KOPT-K1 (cell line): ENCODE data around the gene MOB3B.

Source experiments
- H3K27ac ChIP-seq: fragments of 200-600 bp; sonication (generic); 2 replicates; pipeline ENCODE4 v1.5.1; 2016; ENCODE audit warnings: antibody characterized with exemption, mild to moderate bottlenecking, low read depth, low read length; ENCODE audit not compliant: poor library complexity, severe bottlenecking
- H3K36me3 ChIP-seq: fragments of 200-600 bp; sonication (generic); 2 replicates; pipeline ENCODE4 v1.5.1; 2017; ENCODE audit warnings: antibody characterized with exemption, mild to moderate bottlenecking, low read length, moderate library complexity; ENCODE audit not compliant: insufficient read depth
- H3K9me3 ChIP-seq: fragments of 200-600 bp; sonication (generic); 2 replicates; pipeline ENCODE4 v1.5.1; 2017; ENCODE audit warnings: antibody characterized with exemption, low read length, mild to moderate bottlenecking; ENCODE audit not compliant: insufficient read depth, poor library complexity, severe bottlenecking

The MOB3B gene

DNA sequence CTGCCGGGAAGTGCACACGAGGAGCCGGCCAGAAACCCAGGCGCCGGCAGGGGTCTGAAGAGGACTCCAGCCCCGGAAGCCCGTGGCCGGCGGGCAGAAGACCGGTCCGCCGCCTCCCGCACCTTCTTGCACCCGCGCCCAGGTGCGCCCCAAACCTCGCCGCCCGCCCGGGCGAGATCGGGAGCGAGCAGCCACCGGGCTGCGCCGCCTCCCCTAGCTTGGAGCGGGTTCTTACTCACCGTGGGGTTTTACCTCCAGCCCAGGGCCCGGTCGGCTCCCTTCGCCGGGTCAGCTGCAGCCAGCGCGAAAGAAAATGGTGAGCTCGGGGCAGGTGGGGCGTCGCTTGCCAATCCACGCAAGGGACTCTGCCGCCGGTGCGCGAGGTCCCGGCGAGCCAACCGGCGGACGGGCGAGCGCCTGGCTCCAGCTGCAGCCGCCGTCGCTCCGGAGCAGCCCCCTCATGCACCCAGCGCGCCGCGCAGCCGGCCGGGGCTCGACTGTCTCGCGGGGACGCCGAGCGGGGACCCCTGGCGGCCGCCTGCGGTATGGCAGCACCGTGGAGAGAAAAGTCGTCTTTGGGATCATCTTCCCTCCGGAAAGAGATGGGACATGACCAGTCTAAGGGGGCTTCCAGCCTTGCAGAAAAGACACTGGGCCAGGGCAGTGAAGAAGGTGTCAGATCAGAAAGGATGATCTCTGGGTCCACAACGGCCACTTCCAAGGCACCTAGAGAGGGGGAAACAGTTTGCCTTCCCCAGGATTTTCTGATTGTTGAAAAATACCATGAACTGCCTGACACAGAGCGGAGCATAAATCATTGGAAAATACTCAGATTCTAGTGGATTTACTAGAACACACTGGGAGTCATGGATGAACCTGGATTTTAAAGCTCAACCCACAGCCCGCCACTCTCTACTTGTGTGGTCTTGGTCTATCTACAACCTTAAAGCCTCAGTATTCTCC lies at the start of gene MOB3B:
TSS of gene MOB3B (minus strand) at position 499 of the 963 bp plus-strand sequence. CDS start 74,264 bp downstream, outside the sequence.
- Histone ChIP-seq H3K27ac (no peak within 1 kb of the TSS), H3K36me3 (no peaks in the 10 kb centered on the region), H3K9me3 (no peaks in the 10 kb centered on the region)

DNA sequence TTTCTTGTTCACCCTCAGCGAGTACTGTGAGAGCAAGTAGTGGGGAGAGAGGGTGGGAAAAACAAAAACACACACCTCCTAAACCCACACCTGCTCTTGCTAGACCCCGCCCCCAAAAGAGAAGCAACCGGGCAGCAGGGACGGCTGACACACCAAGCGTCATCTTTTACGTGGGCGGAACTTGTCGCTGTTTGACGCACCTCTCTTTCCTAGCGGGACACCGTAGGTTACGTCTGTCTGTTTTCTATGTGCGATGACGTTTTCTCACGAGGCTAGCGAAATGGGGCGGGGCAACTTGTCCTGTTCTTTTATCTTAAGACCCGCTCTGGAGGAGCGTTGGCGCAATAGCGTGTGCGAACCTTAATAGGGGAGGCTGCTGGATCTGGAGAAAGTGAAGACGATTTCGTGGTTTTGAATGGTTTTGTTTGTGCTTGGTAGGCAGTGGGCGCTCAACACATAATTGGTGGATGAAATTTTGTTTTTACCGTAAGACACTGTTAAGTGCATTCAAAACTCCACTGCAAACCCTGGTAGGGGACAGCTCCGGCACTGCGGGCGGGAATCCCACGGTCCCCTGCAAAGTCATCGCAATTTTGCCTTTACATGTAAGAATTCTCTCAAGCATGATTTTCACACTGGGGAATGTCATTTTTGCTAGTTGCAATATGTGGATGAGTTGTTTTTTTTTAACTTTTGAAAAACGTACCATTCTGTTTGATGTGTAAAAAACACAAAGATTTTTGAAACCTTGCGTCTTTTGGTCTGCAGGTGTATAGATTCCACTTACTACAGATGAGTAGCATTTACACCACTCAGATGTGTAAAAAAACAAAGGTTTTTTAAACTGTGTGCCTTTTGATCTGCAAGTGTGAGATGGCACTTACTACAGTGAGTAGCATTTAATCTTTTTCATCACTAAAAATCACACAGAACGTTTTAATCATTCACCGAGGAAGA lies 44.3 kb upstream of the MOB3B start:
- H3K36me3 ChIP-seq = no peaks in the 10 kb centered on the region
- peaks cover 10% of the 10 kb centered on the region for H3K9me3 ChIP-seq
- peak overlapping the region; percentile 54 for H3K27ac ChIP-seq

DNA sequence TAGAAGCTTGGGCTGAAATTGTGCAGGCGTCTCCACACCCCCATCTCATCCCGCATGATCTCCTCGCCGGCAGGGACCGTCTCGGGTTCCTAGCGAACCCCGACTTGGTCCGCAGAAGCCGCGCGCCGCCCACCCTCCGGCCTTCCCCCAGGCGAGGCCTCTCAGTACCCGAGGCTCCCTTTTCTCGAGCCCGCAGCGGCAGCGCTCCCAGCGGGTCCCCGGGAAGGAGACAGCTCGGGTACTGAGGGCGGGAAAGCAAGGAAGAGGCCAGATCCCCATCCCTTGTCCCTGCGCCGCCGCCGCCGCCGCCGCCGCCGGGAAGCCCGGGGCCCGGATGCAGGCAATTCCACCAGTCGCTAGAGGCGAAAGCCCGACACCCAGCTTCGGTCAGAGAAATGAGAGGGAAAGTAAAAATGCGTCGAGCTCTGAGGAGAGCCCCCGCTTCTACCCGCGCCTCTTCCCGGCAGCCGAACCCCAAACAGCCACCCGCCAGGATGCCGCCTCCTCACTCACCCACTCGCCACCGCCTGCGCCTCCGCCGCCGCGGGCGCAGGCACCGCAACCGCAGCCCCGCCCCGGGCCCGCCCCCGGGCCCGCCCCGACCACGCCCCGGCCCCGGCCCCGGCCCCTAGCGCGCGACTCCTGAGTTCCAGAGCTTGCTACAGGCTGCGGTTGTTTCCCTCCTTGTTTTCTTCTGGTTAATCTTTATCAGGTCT lies 43.5 kb upstream of the MOB3B start, which contains the start of gene C9orf72:
TSS of gene C9orf72 (minus strand) at position 564 of the 716 bp plus-strand sequence. CDS start 6,361 bp downstream, outside the sequence.
- peaks cover 8% of the 10 kb centered on the region for H3K9me3 ChIP-seq
- H3K27ac ChIP-seq = peak within 1 kb of the TSS; percentile 54
- no peaks in the 10 kb centered on the region for H3K36me3 ChIP-seq

DNA sequence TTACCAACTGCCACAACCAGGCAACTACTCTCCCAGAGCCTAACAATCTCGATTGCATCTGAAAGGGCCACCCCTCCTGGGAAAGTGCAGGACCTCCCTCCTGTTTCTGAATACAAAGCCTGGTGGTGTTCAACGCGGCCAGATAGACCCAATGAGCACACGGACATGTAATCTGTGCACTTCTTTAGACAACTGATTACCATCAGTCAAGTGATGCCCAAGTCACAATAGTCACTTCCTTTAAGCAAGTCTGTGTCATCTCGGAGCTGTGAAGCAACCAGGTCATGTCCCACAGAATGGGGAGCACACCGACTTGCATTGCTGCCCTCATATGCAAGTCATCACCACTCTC lies 42.9 kb upstream of the MOB3B start:
- H3K36me3 ChIP-seq = no peaks in the 10 kb centered on the region
- H3K9me3 ChIP-seq = peaks cover 6% of the 10 kb centered on the region
- H3K27ac ChIP-seq = peak overlapping the region; percentile 54

DNA sequence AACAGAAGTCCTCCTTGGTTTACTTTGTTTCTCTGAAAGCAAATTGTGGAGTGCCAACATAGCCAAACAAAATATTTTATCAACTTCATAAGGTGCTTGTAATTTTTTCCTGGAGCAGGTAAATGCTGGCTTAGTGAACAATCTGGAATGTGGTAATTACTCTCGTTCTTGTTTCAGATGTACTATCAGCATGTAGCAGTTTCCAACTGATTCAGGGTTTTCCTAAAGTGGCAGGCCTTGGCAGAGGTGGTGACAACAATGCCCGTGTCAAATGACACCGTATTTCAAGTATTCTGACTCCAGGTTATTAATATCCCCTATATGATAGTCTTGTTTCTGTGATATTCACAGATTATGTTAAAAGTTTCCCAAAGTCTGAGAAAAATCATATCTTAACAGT lies 42.4 kb upstream of the MOB3B start:
- H3K9me3 ChIP-seq = peaks cover 6% of the 10 kb centered on the region
- no peak overlapping the region for H3K27ac ChIP-seq
- H3K36me3 ChIP-seq = no peaks in the 10 kb centered on the region

DNA sequence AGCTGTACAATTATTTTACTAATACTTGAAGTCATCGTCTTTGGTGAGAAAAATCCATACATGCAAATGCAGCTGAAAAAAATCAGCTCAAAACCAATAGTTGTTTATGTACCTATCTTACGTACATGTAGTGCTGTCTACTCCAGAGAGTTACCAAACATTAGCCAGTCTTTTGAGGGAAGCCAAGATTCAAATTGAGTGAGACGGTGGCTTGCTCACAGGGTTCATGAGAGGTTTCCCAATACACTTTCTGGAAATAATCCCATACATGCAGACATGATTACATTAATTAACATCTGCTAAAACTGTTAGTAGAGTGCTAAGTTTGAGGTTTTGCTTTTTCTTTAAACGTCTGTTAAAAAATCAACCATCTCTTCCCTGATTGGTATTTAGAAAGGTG lies 41.4 kb upstream of the MOB3B start:
- Histone ChIP-seq H3K27ac (no peak overlapping the region), H3K36me3 (no peaks in the 10 kb centered on the region), H3K9me3 (peaks cover 6% of the 10 kb centered on the region)

DNA sequence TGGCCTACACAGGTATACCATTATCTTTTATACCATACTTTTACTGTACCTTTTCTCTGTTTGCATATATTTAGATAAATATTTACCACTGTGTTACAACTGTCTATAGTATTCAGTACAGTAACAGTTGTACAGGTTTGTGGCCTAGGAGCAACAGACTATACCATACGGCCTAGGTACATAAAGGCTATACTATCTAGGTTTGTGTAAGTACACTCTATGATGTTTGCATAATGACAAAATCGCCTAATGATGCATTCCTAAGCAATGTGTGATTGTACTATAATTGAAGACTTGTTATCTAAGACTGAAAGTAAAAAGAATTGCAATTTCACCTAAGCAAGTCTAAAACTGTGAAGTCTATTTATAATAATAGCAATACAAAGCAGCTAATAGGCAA lies 39.8 kb upstream of the MOB3B start:
- Histone ChIP-seq H3K36me3 (no peaks in the 10 kb centered on the region), H3K9me3 (no peaks in the 10 kb centered on the region)

DNA sequence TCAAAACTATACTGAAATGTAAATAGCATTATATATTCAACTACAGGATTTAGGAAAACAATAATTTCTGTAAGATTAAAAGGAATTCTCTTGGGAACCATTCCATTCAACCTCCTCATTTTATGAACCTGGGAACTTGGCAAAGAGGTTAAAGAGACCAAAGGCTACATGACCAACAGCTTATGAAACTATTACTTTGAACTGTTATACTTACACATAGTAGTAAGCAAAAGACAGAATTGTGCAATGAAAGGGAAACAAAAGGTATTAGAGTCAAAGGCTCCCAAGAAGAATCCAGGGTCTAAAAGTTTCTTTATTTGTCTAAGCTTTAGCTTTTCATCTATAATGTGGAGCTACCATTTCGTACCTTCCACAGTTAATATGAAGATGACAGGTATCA lies 36.5 kb upstream of the MOB3B start:
- Histone ChIP-seq H3K9me3 (no peaks in the 10 kb centered on the region), H3K27ac (no peak overlapping the region), H3K36me3 (no peaks in the 10 kb centered on the region; the same call in 1 of the 2 replicates)

More for the DNA sequence above, 39.8 kb upstream of the MOB3B start:
- H3K27ac ChIP-seq = no peak overlapping the region

DNA sequence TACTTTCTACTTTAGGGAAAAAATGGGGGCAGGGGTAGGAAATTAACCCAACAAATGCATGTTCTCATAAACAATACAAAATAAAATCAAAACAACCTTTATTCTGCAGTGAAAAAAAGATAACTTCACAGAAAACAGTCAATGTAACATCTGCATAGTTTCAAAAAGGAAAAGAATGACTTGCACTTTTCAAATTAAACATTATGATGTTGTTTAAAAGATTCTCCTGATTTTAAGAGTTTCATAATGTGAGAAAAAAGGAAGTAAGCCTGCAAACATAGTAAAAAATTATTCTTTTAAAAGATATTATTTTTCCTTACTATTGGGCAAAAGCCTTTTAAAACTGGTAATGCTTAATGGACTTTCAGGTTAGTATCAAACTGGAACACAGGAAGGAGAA lies 36.1 kb upstream of the MOB3B start:
- Histone ChIP-seq H3K27ac (no peak overlapping the region), H3K36me3 (no peaks in the 10 kb centered on the region; the same call in 1 of the 2 replicates), H3K9me3 (no peaks in the 10 kb centered on the region)

DNA sequence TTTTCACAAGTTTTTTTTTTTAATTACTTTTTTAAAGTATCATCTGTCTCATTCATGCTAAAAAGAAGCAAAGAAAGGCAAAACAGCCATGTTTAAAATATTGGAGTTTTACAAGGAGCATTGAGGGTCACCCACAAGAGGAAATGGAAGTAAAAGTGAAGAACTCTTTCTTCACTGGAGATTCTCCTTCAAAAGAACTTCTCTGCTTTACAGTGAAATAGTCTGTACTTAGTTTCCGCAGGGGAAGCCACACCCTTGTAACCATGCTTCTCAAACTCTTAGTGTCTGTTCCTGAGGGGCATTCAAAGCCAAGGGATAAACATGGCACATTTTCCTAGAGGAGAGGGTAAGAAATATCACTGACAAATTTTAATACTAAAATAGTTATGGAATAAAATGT lies 35.1 kb upstream of the MOB3B start:
- Histone ChIP-seq H3K36me3 (no peaks in the 10 kb centered on the region; the same call in 1 of the 2 replicates), H3K27ac (no peak overlapping the region), H3K9me3 (no peaks in the 10 kb centered on the region)

DNA sequence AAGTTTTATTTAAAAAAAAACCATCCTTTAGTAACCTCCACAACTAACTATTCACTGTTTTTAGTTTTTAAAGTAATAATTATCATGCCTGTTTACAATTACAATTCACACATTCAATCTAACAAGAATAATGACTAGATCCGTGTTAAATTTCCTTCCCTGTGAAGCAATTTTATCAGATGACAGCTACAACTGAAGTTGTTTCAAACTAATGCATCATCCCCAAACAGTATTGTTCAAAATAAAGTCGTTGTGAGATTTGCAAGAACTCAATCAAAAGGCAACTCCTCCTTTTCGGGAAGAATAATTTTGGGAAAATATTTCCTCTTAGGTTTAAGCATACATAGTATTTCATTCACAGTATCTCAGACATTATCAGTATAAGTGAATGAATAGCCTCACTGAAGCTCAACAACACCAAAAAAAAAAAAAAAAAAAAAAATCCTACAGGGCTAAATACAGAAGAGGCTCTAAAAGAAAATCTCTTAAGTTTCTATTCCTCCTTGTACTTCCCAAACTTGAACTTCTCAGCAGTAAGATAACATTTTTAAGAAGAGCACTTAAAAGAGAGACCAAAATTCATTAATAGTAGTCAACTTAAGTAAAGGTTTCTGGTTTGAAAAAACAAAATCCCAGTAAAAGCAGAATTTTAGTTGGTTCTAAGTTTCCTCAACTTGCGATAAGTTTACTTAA lies 34.3 kb upstream of the MOB3B start:
- no peaks in the 10 kb centered on the region for H3K9me3 ChIP-seq
- H3K27ac ChIP-seq = no peak overlapping the region

DNA sequence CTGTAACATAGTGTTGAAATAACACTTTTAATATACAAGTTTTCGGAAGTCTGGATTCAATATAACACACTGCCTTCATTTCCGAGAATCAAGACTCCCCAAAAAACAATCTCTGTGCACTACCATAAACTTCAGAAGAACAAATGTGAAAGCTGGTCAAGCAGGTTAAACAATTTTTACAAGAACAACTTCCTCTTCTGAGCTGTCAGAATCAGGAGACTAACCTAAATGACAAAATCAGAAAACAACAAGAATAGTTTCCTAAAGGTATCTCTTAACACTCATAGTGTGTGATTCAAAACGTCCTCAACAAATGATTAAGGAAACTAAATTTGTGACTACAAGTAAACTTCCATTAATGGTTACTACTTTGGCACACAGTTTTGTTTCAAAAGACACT lies 32.1 kb upstream of the MOB3B start:
- H3K36me3 ChIP-seq = no peaks in the 10 kb centered on the region; the same call in 1 of the 2 replicates
- H3K27ac ChIP-seq = no peak overlapping the region
- no peaks in the 10 kb centered on the region for H3K9me3 ChIP-seq

More for the DNA sequence above, 34.3 kb upstream of the MOB3B start:
- no peaks in the 10 kb centered on the region; the same call in 1 of the 2 replicates for H3K36me3 ChIP-seq

DNA sequence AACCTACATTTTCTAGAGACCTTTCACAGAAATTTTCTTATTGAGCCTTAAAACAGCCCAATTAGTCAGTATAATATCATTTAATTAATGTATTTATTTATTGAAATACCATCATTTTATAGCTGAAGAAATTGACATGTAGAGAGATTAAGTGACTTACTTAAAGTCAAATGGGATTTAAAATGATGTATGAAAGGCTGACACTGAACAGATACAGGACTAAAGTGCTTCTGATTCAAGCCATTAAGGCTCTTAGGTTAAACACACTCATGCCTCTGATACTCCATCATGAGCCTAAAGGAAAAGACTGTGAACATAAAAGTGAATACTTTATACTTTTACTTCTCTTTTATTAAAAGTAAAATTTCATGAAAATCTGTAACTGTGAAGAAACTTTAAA lies 30.8 kb upstream of the MOB3B start:
- H3K27ac ChIP-seq = no peak overlapping the region
- H3K9me3 ChIP-seq = no peaks in the 10 kb centered on the region
- H3K36me3 ChIP-seq = no peaks in the 10 kb centered on the region; the same call in none of the 2 replicates

DNA sequence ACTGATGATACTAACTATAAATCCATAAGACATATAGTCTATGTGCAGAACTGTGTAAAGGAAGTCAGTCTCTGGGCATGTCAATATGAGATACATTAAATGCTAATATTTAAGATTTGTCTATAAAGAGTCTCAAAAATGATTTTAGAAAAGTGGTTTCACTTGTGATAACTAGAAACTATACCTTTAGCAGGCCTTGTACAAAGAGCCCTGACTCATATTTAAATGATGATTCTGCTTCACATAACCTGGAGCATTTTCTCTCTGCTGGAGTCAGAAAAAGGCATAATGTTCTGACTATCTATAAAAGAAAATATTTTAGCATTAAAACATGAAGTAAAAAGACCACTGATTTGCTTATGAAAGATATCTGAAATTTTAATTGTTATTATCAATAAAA lies 28.7 kb upstream of the MOB3B start:
- Histone ChIP-seq H3K9me3 (no peaks in the 10 kb centered on the region), H3K36me3 (no peaks in the 10 kb centered on the region; the same call in 1 of the 2 replicates), H3K27ac (no peak overlapping the region)
